ENCODE data around the gene TRERF1.

GRCh38 chr6:42297661-42298060, 154.1 kb downstream of the TRERF1 start:
- TF ChIP-seq CTCF (IDR thresholded peaks at IDR 0.05) = no peak
- TF ChIP-seq POLR2A (IDR thresholded peaks at IDR 0.05) = no peak

Data from lower leg skin (tissue), 3 donors.